G401 (cell line): ENCODE data around the gene OR2AT4. TPM values are rescaled to one million over a fixed set of nuclear protein-coding genes. Genes with fewer than 3 reads are reported as not detected.

ENCODE experiments used
- DNase-seq: peaks from one replicate; pipeline ENCODE4 v3.0.0-alpha.2; 2015; ENCODE audit warnings: low spot score
- in situ Hi-C: cut with HindIII; loops from 2 replicates; pipeline ENCODE4 v1.10.0; 2016; ENCODE audit warnings: low sequenced_read_pairs, mixed read lengths
- total RNA-seq: library from RNA; depleted of rRNA; stranded (reverse); fragments of >200 nt; shearing (Covaris generic); gene quantifications from 2 replicates; pipeline ENCODE4 v1.2.3, GENCODE V29; 2014; rRNA removed

The OR2AT4 gene
- not detected in 2 replicates for total RNA-seq

DNA sequence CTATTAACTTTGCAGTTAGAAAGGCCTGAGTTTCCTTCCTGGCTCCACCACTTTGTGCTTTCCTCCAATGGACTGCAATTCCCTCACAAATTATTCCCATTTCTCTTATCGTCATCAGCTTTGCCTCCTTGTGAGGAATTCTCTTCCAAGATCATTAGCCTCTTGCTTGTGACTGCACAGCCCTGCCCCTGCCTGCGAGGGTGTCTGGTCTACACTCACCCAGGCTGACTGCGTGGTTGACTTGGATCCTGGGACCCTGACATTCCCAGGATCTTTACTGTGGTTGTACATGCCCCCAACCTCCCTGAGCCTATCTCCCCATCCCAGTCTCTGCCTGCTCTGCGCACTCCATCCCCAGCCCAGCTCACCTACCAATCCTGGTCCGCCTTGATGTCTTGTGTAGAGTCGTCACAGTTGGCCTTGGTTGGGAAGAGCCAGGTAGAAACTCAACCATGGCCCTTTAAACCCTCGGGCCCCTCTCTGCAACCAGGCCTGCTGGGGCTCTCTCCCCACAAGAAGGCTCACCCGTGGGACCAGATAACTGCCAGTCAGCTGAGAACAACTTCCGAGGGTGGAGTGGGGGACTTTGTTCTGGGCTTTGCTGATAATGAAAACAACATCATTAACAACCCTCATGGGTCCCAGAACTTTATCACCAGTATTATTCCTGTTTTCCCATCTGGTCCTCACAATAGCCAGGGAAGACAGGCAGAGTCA, at the start of gene OR2AT4:
Gene OR2AT4 (minus strand): TSS at position 421 of the 717 bp plus-strand sequence.
- in situ Hi-C loops: no loop called here
- DNase-seq: no peak

DNA sequence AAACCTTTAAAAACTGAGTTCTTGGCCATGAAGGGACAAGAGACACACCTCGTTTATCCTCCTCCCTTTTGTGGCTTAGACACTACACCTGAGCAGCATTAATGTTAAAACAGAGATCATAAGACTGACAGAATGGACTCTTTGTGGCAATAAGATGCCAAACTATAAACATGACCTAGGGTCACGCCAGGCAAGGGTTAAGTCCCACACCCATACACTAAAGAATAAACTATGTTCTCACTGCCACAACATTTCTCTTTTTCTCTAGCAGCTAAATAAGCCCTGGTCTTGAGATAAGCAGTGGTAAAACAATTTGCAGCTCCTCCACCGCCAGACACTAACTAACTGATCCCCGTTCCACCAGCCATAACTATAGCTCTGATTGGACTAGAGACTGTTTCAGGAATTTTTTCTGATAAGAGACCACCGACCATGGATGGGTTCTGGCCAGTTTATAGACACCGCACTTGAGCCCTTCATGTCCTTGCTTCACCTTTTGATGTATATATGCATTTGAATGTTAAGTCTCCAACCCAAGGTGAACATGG, 49.4 kb upstream of the OR2AT4 start:
- in situ Hi-C loops: no loop called here
- no peak for DNase-seq

DNA sequence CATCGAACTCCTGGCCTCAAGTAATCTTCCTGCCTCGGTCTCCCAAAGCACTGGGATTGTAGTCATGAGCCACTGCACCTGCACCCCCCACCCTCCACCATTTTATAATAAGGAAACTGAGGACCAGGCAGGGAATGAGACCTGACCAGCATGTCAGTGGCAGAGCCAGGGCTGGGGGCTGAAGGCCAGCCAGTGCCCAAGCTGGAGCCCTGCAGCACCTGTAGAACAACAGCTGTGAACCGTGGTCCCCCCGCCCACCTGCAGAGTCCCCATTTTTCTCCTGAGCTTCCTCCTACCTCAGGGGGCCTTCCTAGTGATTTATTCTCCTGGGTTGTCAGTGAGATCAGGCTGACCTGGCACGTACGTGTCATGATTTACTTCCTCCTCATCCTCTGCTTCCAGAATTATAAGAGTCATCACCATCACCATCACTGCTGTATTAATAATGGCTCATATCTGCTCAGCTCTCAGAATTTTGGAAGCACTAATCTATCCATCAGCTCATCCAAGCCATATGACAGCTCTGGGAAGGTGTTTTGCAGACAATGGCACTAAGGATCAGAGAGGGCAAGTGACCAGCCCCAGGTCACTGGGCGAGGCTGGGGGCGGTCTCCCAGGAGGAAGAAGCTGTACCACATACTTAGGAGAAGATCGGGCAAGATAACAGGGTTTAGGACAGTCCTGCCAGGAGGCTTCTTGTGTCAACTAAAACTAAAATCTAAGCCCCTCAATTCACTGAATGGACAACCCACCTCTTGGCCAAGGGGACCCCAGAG, 48.7 kb upstream of the OR2AT4 start:
- DNase-seq: no peak
- in situ Hi-C loops: no loop called here

DNA sequence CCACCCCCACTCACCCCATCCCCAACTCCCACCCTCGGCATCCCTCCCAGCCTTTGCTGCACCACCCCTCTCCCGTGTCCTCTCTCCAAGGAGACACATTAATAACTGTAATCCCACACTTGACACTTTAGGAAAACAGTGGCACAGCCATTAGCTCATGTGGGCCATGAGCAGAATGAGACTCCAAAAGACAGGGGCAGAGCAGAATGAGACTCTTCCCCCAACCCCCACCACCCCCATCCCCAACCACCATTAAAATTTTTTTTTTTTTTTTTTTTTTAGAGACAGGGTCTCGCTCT, 48.0 kb upstream of the OR2AT4 start:
- in situ Hi-C loops: no loop called here
- no peak for DNase-seq

DNA sequence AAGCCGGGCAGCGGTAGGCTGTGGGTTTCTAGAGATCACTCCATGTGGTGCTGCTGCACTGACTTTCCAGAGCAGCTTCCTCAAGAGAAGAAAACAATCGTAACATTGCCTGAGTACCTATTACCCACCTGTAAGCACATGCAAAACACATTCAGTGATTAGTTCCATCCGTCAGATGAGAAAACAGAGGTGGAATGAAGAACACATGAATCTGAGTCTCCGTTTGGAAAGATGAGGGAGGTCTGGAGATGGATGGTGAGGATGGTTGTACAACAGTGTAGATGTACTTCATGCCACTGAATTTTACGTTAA, 46.7 kb upstream of the OR2AT4 start:
- DNase-seq: no peak
- in situ Hi-C loops: no loop called here

DNA sequence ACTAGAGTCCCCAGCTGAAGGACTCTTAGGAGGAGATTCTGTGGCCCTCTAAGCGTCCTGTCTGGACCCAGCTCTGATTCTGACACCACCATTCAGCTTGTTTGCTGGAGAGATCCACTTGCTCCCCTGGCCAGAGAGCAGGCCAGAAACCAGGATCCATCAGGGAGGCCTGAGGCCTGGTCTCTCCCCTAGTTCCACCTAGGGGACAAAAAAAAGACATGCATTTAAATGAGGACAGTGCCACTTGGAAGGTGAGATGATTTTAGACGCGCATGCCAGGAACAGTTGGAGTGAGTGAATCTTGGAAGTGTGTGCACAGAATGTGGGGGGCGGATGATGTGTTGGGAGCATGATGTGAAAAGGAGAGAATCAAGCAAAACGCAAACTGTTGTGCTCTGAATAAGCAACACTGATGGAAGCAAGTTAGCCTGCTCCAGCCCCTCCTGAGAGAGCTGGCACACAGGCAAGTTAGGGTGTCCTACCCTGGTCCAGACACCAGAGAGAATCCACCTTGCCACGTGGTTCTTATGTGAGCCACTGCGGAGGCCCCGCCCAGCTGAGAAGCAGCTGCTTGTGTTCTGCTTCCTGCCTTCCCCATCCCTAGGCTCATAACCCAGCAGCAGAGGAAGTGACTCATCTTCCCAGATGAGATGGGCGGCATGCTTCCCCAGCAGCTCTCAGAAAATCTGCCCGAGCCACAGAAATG, 46.2 kb upstream of the OR2AT4 start:
- in situ Hi-C loops: no loop called here
- DNase-seq: peak; percentile 58

DNA sequence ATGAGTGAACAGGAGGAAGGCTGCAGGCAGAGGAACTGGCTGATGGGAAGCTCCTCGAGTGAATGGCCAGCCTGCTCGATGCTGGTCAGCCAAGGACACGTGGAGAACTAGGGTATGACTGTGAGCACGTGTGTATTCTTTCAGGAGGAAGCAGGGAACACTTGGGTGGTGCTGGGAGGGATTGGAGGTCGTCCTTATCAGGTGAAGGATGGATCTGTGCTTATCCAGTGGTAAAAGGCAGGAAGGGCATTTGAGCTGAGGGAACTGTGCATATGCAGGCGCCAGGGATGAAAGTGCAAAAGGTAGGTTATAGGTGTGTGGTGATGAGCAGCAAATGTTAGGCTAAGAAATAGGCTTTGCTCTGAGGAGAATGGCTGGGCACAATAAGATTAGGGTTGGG, 44.5 kb upstream of the OR2AT4 start:
- DNase-seq: no peak
- in situ Hi-C loops: no loop called here

DNA sequence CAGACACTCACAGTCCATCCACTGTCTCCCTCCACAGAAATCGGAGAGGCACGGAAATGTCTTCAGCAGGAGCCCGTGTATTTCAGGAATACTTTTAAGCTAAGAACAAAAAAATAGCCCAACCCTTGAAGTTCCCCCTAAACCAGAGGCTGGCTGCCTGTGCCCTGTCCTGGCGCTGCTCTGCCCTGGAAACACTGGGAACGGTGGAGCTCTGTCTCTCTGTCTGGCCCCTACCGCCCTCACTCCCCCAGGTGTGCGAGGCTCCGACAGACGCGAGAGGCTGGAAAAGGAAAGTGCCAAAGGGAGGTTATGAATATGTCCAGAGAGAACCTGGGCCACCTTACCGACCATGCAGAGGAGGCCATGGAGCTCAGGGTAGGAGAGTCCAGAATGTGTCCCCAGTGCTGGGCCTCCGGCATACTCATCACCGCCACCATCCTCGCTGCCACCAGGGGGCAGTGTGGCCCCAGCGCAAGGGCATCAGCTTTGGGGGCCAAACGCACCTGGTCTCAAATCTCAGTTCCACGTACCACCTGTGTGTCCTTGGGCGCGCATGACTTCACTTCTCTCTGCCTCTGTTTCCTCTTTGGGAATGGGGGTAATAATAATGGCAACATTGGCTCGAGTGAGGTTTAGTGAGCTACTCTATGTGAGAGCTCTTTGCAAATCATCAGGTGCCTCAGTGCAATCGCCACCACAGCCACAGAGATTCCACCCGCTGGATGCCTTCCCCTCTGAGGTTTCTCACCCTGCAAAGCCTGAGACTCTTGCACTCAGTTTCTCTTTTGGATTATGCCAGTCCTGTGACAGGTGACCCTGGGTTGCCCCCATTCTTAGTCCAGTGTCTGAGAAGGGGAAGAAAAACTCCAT, 43.8 kb upstream of the OR2AT4 start:
- no peak for DNase-seq
- in situ Hi-C loops: no loop called here

DNA sequence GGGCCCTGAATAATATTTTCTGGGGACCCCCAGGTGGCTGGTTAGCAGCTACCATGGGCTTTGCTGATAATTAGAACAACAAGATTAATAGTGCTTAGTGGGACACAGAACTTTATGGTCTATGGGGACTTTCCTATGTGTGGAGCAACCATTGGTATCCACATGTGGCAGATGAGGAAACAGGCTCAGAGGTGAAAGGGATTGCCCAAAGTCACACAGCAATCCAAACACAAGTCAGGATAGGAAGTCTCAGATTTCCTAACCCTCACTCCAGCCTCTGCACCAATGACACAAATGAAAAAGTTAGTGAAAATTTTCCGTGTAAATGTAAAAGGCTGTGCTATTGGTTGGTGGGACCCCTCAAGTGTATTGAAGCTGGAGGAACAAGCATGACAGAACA, 39.0 kb upstream of the OR2AT4 start:
- in situ Hi-C loops: no loop called here

DNA sequence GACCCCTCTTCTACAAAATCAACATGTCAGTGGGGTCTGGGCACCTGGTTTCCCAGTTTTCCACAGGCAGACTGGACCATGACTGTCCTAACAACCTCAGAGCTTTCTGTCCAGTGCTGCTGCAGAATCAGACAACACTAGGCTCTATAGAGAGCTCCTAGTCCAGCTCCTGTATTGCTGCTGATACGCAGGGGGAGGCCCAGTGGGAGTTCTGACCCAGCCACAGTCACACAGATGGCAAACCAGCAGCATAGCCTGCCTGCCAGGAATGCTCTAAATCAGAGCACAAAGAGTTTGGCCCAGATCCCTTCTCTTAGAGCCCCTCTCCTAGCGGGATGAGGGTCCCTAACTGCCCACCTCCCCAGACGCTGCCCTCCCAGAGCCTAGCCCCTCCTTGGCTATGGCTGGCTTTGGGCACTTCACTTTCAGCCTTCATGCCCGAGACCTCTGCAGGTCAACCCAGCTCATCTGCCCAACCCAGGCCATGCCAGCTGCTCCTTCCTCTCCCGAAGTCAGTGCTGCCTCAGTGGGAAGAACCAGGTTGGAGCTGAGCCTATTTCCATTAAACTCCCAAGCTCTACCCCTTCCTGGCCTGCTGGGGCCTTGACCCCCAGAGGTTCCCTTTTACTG, 38.5 kb upstream of the OR2AT4 start:
- in situ Hi-C loops: no loop called here
- peak; percentile 89 for DNase-seq

More for the DNA sequence above, 39.0 kb upstream of the OR2AT4 start:
- DNase-seq: peak; percentile 13

DNA sequence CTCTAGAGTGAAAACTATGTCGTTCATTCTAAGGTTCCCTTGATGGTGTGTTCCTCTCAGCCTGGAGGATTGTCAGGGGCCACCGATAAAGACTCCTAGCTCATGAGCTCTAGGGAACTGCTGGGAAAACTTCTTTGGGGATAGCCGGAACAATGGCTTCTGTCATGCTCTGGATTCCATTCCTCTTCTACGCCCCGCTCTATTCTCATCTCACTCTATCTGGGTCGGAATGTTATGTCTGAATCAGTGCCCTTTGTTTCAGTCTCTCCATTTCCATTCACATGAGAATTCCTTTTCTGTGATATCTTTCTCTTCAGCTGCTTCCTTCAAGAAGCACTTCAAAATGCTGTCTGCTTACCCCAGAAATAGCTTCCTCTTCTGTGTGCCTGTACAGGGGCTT, 37.3 kb upstream of the OR2AT4 start:
- in situ Hi-C loops: no loop called here

DNA sequence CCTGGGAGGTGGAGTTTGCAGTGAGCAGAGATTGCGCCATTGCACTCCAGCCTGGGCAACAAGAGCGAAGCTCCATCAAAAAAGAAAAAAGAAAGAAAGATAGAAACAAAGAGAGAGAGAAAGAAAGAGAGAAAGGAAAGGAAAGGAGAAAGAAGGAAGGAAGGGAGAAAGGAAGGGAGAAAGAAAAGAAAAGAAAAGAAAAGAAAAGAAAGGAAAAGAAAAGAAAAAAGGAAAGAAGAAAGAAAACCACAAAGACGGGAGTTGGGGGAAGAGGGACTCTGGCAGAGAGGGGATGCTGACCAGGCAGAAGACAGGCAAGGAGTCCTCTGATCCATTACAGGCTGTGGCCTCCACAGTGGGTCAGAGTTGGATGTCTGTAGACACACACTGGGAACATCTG, 35.4 kb upstream of the OR2AT4 start:
- DNase-seq: no peak
- in situ Hi-C loops: no loop called here

More for the DNA sequence above, 37.3 kb upstream of the OR2AT4 start:
- no peak for DNase-seq

DNA sequence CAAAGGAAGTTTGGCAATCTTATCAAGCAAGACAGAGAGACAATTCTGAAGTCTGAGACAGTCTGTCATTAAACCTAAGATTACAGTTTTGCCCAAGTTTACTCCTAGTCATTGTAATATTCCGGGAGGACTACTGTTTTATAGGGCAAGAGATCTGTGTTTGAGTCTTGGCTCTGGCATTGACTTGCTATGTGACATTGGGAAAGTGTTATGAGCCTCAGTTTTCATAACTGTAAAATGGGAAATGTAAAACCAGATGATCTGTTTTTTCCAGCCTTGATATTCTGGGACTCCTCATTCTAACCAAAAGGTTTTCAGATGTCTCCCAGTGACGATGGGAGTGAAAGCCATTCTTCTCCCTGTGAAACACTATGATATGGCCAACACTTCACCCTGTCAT, 29.9 kb upstream of the OR2AT4 start:
- in situ Hi-C loops: no loop called here
- no peak for DNase-seq

DNA sequence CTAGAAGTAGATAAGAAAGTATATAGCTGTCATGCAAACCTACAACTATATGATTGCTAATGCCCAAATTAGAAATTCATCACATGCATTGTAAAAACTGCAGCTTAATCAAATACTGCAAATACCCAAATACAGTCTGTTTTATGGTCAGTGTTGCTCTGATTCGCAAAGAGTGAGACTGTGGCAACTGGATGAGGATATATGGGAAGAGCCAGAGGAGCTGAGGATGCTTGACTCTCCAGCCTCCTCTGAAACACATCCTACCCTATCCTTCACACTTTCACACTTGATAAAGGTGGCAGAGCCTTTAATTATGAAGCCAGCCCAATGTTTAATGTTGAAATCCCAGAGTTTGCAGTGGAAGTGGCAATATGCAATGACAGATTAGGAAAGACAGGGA, 21.9 kb upstream of the OR2AT4 start:
- in situ Hi-C loops: no loop called here
- DNase-seq: no peak

DNA sequence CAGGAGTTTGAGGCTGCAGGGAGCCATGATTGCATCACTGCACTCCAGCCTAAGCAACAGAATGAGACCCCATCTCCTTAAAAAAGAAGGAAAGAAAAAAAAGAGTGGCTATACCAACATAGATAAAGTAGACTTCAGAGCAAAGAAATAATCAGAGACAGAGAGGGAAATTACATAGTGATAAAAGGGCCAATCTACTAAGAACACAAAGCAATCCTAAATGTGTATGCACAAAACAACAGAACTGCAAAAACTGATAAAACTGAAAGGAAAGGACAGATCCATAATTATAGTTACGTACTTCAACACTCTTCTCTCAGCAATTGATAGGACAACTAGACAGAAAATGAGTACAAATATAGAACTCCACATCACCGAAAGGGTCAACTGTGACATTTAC, 17.8 kb upstream of the OR2AT4 start:
- DNase-seq: no peak
- in situ Hi-C loops: no loop called here

DNA sequence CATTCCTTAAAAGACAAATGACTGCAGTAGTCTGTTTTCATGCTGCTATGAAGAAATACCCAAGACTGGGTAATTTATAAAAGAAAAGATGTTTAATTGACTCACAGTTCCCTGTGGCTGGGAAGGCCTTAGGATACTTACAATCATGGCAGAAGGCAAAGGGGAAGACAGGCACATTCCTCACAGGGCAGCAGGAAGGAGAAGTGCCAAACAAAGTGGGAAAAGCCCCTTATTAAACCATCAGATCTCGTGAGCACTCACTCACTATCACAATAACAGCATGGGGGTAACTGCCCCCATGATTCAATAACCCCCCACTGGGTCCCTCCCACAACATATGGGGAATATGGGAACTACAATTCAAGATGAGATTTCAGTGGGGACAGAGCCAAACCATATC, 16.4 kb upstream of the OR2AT4 start:
- DNase-seq: no peak
- in situ Hi-C loops: no loop called here

DNA sequence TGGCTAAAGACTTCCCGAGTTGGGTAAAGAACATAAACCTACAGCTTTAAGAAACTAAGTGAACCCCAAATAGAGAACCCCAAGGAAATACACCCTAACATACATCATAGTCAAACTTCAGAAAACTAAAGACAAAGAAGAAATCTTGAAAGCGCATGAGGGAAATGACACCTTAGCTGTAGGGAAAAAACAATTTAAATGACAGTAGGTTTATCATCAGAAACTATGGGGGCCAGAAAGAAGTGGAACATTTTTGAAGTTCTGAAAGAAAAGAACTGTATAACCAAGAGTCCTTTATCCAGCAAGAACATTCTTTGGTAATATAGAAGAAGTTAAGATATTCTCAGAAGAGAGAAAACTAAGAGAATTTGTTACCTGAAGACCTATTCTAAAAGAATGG, 15.5 kb upstream of the OR2AT4 start:
- DNase-seq: no peak
- in situ Hi-C loops: no loop called here

DNA sequence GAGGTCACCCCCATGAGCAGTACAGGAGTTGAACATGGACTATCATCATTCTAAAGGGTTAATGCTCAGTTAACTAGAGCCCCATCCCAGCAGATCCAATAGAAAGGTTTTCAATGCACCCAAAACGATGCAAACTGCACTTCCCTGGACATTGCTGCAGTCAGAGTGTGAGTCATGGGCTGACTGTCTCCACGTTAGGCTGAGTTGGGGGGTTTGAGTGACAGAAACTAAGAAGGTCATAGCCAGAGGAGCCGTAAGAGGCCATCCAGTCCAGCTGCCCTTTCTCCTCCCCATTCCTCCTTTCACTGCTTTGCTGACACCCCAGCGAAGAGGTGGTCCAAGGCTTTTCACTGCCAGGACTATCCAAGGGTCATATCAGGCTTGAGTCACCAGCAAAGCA, 10.5 kb upstream of the OR2AT4 start:
- DNase-seq: no peak
- in situ Hi-C loops: no loop called here
